Loucy (cell line): ENCODE measurements around the gene LRRC58.

Source experiments
- H2AFZ ChIP-seq: fragments of 200-600 bp; sonication (generic); 2 replicates; pipeline ENCODE4 v1.6.0; 2016; ENCODE audit warnings: antibody characterized with exemption, mild to moderate bottlenecking, low read length, moderate library complexity
- H3F3A ChIP-seq: fragments of 200-600 bp; 2 replicates; pipeline ENCODE4 v1.6.0; 2016; ENCODE audit warnings: antibody characterized with exemption, low read depth, mild to moderate bottlenecking
- H3K27me3 ChIP-seq: fragments of 200-600 bp; sonication (generic); 2 replicates; pipeline ENCODE4 v1.6.1; 2014; ENCODE audit warnings: low read length, mild to moderate bottlenecking; ENCODE audit not compliant: insufficient read depth, poor library complexity, severe bottlenecking
- H3K36me3 ChIP-seq: fragments of 200-600 bp; sonication (generic); 2 replicates; pipeline ENCODE4 v1.6.1; 2016; ENCODE audit warnings: low read length; ENCODE audit not compliant: insufficient read depth
- H3K4me1 ChIP-seq: fragments of 200-600 bp; sonication (generic); 2 replicates; pipeline ENCODE4 v1.5.1; 2014; ENCODE audit warnings: low read length, mild to moderate bottlenecking; ENCODE audit not compliant: insufficient read depth, poor library complexity, severe bottlenecking
- H3K4me2 ChIP-seq: fragments of 200-600 bp; sonication (generic); 2 replicates; pipeline ENCODE4 v1.6.0; 2014; ENCODE audit warnings: antibody characterized with exemption, low read length, low read depth, mild to moderate bottlenecking; ENCODE audit not compliant: poor library complexity, severe bottlenecking
- H3K4me3 ChIP-seq: fragments of 200-600 bp; sonication (generic); 2 replicates; pipeline ENCODE4 v1.5.1; 2014; ENCODE audit warnings: low read length, mild to moderate bottlenecking, mixed read lengths; ENCODE audit not compliant: poor library complexity, severe bottlenecking
- H3K79me2 ChIP-seq: fragments of 200-600 bp; sonication (generic); 2 replicates; pipeline ENCODE4 v1.6.1; 2014; ENCODE audit warnings: low read length; ENCODE audit not compliant: insufficient read depth
- H3K9ac ChIP-seq: fragments of 200-600 bp; sonication (generic); 2 replicates; pipeline ENCODE4 v1.6.0; 2014; ENCODE audit warnings: mild to moderate bottlenecking, low read depth, low read length, moderate library complexity; ENCODE audit not compliant: poor library complexity, severe bottlenecking
- H3K9me2 ChIP-seq: fragments of 200-600 bp; sonication (generic); replicated peaks from 2 replicates; pipeline ENCODE4 v1.6.1; 2016; ENCODE audit warnings: low read depth, low read length, mixed read lengths
- H3K9me3 ChIP-seq: fragments of 200-600 bp; sonication (generic); 2 replicates; pipeline ENCODE4 v1.6.1; 2014; ENCODE audit warnings: mild to moderate bottlenecking, antibody characterized with exemption, low read length, low read depth; ENCODE audit not compliant: insufficient read depth
- H4K20me1 ChIP-seq: fragments of 200-600 bp; sonication (generic); 2 replicates; pipeline ENCODE4 v1.6.0; 2014; ENCODE audit warnings: antibody characterized with exemption, low read length, mild to moderate bottlenecking; ENCODE audit not compliant: insufficient read depth, poor library complexity, severe bottlenecking
- CTCF ChIP-seq: fragments of 200-600 bp; sonication (generic); conservative IDR thresholded peaks from 2 replicates; pipeline ENCODE4 v1.5.1; 2014; ENCODE audit warnings: mild to moderate bottlenecking, antibody characterized with exemption, low read length
- EZH2phosphoT487 ChIP-seq: fragments of 200-600 bp; IDR thresholded peaks from 2 replicates; pipeline ENCODE4 v1.6.1; 2018; ENCODE audit warnings: antibody characterized with exemption, mild to moderate bottlenecking, moderate library complexity, borderline replicate concordance

LRRC58 gene

GRCh38 chr3:120280026-120280425, 69.1 kb downstream of the LRRC58 start:
- no peaks in the 10 kb centered on the region for H3K9me2 ChIP-seq
- no peak overlapping the region for H3K4me3 ChIP-seq
- H2AFZ ChIP-seq = no peak overlapping the region
- H3K4me2 ChIP-seq = no peak overlapping the region
- no peaks in the 10 kb centered on the region for H3K79me2 ChIP-seq
- H3K27me3 ChIP-seq = peaks cover 5% of the 10 kb centered on the region
- no peaks in the 10 kb centered on the region for H3K9me3 ChIP-seq
- H4K20me1 ChIP-seq = no peaks in the 10 kb centered on the region
- H3K9ac ChIP-seq = no peak overlapping the region
- no peaks in the 10 kb centered on the region for H3K4me1 ChIP-seq
- H3F3A ChIP-seq = no peaks in the 10 kb centered on the region
- TF ChIP-seq EZH2phosphoT487 = no peak
- no peaks in the 10 kb centered on the region for H3K36me3 ChIP-seq

DNA sequence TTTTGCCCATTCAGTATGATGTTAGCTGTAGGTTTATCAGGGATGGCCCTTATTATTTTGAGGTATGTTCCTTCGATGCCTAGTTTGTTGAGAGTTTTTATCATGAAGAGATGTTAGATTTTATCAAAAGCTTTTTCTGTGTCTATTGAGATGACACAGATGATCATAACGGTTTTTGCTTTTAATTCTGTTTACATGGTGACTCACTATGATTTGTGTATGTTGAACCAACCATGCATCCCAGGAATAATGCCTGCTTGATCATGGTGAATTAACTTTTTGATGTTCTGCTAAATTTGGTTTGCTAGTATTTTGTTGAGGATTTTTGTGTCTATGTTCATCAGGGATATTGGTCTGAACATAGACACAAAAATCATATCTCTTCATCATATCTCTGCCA, 72.4 kb downstream of the LRRC58 start:
- no peaks in the 10 kb centered on the region for H4K20me1 ChIP-seq
- H3K36me3 ChIP-seq = no peaks in the 10 kb centered on the region
- H2AFZ ChIP-seq = no peak overlapping the region
- H3K9me3 ChIP-seq = no peaks in the 10 kb centered on the region
- H3K4me2 ChIP-seq = no peak overlapping the region
- H3F3A ChIP-seq = no peaks in the 10 kb centered on the region
- no peak for TF ChIP-seq EZH2phosphoT487
- no peak for TF ChIP-seq CTCF
- H3K9me2 ChIP-seq = no peaks in the 10 kb centered on the region
- H3K79me2 ChIP-seq = no peaks in the 10 kb centered on the region
- H3K9ac ChIP-seq = no peak overlapping the region
- H3K27me3 ChIP-seq = peaks cover 4% of the 10 kb centered on the region
- no peaks in the 10 kb centered on the region for H3K4me1 ChIP-seq
- no peak overlapping the region for H3K4me3 ChIP-seq

- Histone ChIP-seq H3K27me3 (no peaks in the 10 kb centered on the region), H3K4me2 (no peak overlapping the region), H3K9me3 (no peaks in the 10 kb centered on the region), H3K9ac (no peak overlapping the region), H3K79me2 (no peaks in the 10 kb centered on the region), H3K9me2 (no peaks in the 10 kb centered on the region), H3K4me1 (no peaks in the 10 kb centered on the region), H3K36me3 (no peaks in the 10 kb centered on the region), H4K20me1 (no peaks in the 10 kb centered on the region), H3K4me3 (no peak overlapping the region), H3F3A (no peaks in the 10 kb centered on the region), H2AFZ (no peak overlapping the region)
- TF ChIP-seq CTCF (no peak), EZH2phosphoT487 (no peak)
Observed at GRCh38 chr3:120275618-120276017, 73.5 kb downstream of the LRRC58 start.

GRCh38 chr3:120274739-120275167, 74.4 kb downstream of the LRRC58 start:
- TF ChIP-seq EZH2phosphoT487 (no peak), CTCF (no peak)
- H4K20me1 ChIP-seq = no peaks in the 10 kb centered on the region
- no peaks in the 10 kb centered on the region for H3K27me3 ChIP-seq
- no peaks in the 10 kb centered on the region for H3K36me3 ChIP-seq
- no peaks in the 10 kb centered on the region for H3K4me1 ChIP-seq
- no peaks in the 10 kb centered on the region for H3F3A ChIP-seq
- H3K4me2 ChIP-seq = no peak overlapping the region
- no peaks in the 10 kb centered on the region for H3K79me2 ChIP-seq
- H3K9me2 ChIP-seq = no peaks in the 10 kb centered on the region
- no peak overlapping the region for H2AFZ ChIP-seq
- no peak overlapping the region for H3K9ac ChIP-seq
- no peaks in the 10 kb centered on the region for H3K9me3 ChIP-seq
- H3K4me3 ChIP-seq = no peak overlapping the region
